Astrocyte of the hippocampus (primary cell): ENCODE results near the gene HAUS5.
A peak's percentile ranks its signal among the peaks of the same experiment; 100 is the strongest.

Experiments used
- DNase-seq: peaks from one replicate; pipeline ENCODE4 v3.0.0; 2011; ENCODE audit warnings: low read depth, low spot score

HAUS5 gene

DNA sequence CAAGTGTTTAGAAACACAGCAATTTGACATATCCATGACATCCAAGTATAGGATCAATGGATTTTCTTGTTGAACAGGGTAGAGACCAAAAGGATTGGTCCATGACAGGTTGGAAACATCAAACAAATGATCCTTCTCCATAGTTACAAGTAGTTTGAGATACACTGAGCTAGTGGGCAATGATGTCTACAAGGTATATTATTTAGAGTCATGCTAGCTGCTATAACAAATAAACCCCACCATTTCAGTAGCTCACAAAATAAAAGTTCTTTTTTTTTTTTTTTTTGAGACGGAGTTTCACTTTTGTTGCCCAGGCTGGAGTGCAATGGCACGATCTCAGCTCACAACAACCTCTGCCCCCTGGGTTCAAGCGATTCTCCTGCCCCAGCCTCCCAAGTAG lies 4.9 kb upstream of the HAUS5 start:
- no peak for DNase-seq

DNA sequence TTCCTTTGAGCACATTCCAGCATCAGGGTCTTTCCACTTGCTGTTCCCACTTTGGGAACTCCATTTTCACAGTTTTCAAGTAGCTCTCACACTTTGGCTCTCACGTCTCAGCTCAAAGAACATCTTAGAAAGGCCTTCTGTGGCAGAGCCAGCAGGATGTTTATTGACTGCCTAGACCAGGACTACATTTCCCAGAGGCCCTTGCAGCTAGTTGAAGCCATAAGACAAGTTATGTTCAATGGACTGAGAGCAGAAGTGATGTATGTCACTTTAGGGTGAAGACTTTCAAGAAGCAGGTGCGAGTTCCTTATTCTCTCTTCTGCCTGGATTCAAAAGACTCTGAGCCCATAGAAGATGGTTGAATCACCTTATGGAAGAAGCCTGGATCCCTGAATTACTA lies 4.3 kb upstream of the HAUS5 start:
- DNase-seq, result no peak

DNA sequence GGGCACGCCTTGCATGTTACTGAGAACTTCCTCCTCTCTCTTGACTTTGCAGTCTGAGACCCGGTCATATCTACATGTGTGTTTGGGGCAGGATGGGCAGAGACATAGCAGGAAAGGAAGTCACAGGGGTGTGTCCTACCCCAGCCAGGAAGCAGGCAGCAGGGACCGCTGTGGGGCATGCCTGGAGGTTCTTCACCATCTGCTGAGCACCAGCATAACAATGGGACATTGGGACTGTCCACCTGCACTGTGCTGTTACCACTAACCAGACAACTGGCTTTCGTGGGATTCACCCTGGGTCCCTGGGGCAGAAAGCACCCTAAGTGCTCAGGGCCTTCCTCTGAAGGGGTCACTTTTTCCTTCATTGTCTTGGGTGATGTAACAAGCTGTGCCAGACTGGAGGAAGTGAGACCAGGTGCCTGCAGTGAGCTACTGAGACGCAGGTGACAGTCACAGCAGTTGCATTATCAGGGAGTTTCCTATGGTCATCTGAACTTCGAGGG lies 2.6 kb upstream of the HAUS5 start:
- no peak for DNase-seq

DNA sequence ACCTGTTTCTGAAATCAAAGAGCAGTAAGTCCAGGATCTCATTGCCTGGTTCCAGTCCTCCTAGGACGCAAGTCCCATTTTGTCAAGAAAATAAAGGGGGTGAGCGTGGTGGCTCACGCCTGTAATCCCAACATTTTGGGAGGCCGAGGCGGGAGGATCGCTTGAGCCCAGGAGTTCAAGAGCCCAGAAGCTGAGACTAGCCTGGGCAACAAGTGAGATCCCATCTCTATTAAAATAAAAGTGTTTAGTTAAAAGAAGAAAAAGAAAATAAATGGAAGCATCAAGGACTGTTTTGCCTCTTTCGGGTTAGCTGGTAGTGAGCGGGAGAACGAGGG lies 344 bp upstream of the HAUS5 start:
- no peak for DNase-seq

DNA sequence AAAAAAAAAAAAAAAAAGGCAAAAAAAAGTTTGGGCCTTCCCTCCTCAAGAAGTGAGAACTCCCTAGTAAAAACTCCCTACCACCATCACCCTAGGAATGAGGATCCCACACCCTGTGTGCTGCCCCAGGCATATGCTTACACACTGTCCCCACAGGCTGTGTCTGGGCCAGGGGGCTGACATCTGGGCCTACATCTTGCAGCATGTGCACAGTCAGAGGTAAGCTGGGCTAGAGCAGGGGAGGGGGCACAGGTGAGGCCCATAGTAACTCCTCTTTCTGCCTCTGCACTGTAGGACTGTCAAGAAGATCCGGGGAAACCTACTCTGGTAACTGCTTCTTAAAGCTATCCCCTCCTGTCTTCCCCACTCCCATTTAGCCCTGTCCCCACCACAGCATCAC lies 1.0 kb downstream of the HAUS5 start:
- no peak for DNase-seq

DNA sequence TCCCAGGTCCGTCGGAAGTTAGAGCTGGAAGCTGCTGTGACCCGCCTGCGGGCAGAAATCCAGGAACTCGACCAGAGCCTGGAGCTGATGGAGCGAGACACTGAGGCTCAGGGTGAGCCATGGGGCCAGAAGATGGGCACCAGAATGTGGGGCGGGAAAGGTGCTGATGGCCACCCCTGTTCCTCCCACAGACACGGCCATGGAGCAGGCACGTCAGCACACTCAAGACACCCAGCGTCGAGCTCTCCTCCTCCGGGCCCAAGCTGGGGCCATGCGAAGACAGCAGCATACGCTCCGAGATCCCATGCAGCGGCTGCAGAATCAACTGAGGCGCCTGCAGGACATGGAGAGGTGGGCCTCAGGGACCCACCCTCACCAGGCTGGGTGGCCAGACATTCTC lies 2.5 kb downstream of the HAUS5 start:
- DNase-seq, result no peak

DNA sequence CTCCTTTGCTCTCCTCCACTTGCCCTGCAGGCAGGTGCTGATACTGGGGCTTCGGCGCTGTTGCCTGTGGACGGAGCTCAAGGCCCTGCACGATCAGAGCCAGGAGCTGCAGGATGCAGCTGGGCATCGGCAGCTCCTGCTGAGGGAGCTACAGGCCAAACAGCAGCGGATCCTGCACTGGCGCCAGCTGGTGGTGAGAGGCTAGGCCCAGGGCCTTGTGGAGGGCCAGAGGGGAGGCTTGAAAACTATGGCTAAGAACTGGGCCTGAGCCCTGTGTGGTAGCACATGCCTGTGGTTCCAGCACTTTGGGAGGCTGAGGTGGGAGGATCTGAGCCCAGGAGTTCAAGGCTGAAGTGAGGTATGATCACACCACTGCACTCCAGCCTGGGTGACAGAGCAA lies 6.3 kb downstream of the HAUS5 start:
- no peak for DNase-seq

DNA sequence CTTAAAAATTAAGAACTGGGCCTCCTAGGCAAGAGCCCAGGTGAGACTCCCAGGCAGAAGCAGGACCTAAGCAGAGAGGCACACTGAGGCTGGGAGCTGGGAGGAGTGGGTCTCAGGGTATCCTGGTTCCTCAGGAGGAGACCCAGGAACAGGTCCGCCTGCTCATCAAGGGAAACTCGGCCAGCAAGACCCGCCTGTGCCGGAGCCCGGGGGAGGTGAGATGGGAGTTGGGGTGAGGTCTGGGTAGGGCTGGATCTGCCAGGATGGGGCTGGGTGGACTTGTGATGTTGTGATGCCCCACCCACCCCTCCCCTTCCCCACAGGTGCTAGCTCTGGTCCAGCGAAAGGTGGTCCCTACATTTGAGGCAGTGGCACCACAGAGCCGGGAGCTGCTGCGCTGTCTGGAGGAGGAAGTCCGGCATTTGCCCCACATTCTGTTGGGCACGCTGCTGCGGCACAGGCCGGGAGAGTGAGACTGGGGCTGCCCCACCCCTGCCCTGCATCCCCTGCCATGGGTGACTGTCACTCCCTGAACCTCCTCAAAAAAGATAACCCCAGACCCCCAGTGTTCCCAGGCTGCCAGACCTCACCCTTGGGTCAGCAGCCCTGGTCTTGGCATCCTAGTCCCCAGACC lies 6.9 kb downstream of the HAUS5 start:
- no peak for DNase-seq

DNA sequence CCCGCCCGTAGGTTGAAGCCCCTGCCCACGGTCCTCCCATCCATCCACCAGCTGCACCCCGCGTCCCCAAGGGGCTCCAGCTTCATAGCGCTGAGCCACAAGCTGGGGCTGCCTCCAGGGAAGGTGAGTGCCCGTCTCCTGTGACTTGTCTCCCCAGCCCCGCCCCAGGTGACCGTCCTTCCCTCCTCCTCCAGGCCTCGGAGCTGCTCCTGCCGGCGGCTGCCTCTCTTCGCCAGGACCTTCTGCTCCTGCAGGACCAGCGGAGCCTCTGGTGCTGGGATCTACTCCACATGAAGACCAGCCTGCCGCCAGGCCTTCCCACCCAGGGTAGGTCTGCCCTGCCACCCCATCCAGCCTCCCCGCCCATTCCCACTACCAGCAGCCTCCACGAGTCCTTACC lies 7.5 kb downstream of the HAUS5 start:
- DNase-seq, result no peak

DNA sequence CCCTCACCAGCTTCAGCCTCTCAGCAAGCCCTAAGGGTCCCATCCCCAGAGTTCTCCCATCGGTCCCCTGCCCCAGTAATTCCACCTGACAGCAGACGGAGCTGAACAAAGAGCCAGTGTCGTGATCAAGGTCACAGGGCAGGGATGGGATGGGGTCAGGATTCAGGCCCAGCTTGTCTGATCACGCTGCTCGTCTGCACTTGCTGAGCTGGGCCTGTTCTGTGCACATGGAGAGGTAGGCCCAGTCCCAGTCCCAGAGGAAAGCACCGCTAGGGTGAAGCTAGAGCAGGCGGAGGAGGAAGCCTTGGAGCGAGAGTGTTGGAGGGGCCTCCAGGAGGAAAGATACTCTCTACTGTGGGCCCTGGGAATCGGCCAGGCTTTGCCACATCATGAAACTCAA lies 9.2 kb downstream of the HAUS5 start:
- no peak for DNase-seq

DNA sequence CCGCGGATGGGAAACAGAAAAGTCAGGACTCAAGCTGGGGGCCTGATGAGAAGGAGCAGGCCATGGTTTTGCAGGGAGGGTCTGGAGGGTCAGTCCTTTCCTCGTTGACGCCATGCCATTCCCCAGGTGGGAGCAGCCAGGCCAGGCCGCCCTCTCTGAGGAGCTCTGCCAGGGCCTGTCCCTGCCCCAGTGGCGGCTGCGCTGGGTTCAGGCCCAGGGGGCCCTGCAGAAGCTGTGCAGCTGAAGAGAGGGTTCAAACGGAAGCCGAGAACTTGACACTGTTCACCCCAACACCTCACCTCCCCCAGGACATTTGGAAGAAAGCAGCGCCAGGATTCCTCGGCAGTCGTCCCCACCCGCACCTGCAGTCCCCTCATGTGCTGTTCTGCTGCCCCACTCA lies 10.2 kb downstream of the HAUS5 start:
- no peak for DNase-seq

DNA sequence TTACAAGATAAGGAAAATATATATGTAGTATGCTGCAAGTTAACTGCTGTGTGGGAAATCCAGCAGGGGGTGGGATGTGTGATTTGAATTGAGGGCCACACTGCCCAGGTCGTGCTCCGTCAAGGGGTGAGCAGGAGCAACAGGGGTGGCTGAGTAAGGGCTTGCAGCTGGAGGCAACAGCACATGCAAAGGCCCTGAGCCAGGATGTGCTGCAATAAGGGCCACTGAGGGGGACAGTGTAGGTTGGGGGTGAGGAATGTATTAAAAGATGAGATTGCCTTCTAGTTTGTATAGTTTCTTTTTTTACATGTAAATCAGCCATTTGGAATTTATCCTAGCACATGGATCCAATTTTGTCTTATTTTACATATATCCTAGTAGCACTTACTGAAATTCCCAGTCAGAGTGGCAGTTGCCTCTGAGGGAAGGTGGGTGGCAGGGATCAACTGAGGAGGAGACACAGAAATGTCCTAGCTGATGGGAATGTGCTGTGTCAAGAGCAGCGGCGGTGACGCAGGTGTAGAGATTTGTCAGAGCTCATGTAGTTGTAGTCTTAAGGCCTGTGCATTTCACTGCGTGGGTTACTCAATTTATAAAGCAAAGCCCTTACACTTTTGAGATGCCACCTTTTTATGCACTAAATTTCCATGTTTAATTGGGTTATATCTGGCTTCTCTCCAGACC lies 10.9 kb downstream of the HAUS5 start:
- no peak for DNase-seq

DNA sequence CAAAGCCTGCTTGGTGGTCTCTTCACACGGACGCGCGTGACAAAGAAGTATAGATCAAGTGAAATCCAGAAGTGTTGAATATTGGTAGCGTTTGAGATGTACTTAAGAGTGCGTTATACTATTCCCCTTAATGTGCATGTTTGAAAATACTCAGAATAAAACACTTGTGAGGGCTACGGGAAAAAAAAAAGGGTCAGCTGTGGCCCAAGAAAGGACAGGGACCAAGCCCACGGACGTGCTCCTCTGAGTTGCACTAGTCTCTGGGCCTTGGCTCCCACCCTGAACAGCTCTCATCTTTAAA lies 15.7 kb downstream of the HAUS5 start:
- DNase-seq, result no peak

DNA sequence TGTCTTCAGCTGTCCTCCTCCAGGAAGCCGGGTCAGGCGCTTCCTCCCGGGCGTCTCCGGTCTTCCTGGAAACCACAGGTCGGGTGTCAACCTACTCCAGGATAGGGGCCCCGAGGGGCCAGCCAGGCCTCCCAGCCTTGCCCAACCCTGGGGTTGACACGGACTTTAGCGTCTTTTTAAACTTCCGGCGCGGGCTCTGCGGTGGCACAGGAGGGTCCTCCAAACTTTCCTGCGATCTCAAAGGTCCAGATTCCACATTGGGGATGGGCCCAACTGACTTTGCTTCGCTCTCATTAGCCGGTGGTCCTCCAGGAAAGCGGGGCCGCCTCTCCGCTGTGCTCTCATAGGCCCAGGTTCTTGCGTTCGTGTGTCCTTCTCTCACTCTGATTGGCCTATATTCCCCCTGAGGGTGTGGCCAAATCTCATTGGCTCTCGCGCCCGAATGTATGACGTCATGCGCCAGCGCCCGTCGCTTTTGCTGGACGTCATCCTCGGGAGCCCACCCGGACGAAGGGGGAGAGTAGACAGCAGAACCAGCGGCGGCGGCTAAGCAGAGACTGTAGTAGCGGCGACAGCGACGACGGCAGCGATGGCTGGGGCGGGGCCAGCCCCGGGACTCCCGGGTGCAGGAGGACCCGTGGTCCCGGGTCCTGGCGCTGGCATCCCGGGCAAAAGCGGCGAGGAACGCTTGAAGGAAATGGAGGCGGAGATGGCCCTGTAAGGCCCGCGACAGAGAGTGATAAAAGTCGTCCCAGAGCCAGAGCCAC lies 16.2 kb downstream of the HAUS5 start, which contains the start of gene RBM42:
RBM42 (plus strand) TSS at position 472 of the 767 bp plus-strand sequence; CDS start at position 590, 118 bp downstream.
- peak; percentile 99 for DNase-seq

DNA sequence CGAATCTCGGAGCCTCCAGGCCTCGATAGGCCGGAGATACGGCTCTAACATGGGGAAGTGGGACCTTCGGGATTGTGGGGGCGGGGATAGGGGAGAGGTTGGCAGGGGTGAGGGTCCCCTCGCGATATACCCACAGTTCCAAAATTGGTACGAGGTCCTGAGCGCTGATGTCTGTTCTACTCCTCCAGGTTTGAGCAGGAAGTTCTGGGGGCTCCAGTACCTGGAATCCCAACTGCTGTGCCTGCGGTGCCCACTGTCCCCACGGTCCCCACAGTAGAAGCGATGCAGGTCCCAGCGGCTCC lies 16.7 kb downstream of the HAUS5 start:
- DNase-seq, result no peak

DNA sequence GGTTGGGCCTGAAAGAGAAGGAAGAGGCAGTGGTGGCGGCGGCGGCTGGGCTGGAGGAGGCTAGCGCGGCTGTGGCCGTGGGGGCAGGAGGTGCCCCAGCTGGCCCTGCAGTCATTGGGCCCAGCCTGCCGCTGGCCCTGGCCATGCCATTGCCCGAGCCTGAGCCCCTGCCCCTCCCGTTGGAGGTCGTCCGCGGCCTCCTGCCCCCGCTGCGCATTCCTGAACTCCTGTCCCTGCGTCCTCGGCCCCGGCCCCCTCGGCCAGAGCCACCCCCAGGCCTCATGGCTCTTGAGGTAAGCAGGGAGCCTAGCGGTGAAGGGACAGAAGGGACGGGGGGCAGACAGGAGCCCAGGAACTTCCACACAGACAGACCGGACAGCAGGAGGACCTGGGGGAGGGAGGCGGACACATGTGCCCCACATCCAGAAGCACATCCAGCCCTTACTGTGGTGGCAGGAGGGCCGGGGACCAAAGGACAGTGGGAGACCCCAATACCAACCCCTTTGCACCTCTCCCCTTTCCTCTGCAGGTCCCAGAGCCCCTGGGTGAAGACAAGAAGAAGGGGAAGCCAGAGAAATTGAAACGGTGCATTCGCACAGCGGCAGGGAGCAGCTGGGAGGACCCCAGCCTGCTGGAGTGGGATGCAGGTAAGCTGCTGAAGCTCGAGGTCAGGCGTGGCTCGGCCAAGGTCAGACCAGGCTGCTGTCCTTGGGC lies 21.3 kb downstream of the HAUS5 start:
- no peak for DNase-seq

DNA sequence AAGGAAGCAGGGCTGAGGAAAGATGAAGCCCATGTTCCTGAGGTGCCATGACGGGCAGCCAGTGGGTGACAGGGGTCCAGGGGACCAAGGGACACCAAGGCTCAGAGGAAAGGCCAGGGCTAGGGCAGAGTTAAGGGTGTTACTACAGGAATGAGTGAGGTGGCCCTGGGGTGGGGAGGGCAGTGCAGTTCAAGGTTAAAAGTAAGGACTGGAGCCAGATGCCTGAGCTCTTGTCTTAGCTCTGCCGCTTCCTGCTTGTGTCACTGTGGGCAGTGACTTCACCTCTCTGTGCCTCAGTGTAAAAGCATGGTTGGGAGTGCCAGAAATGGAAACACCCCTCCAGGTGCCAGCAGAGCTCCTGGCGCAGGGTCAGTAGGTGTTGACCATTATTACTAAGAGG lies 24.1 kb downstream of the HAUS5 start:
- no peak for DNase-seq

DNA sequence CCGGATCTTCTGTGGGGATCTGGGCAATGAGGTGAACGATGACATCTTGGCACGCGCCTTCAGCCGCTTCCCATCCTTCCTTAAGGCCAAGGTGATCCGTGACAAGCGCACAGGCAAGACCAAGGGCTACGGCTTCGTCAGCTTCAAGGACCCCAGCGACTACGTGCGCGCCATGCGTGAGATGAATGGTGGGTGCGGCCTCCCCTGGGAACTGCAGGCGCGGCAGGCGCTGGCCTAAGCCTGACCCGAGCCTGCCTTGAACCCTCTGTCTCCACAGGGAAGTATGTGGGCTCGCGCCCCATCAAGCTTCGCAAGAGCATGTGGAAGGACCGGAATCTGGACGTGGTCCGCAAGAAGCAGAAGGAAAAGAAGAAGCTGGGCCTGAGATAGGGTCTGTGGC lies 24.6 kb downstream of the HAUS5 start:
- DNase-seq, result no peak

DNA sequence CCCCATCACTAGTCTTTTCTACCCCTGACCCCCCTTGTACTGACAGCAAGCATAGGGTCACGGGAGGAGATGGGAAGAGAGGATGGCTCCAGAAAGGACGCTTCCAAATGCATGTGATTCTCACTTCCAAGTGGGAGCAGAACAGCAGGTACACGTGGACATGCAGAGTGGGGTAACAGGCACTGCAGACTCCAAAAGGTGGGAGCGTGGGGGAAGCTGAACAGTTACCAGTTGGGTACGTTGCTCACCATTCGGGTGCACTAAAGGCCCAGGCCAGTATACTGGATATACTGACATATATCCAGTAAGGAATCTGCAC lies 26.7 kb downstream of the HAUS5 start:
- DNase-seq, result no peak

DNA sequence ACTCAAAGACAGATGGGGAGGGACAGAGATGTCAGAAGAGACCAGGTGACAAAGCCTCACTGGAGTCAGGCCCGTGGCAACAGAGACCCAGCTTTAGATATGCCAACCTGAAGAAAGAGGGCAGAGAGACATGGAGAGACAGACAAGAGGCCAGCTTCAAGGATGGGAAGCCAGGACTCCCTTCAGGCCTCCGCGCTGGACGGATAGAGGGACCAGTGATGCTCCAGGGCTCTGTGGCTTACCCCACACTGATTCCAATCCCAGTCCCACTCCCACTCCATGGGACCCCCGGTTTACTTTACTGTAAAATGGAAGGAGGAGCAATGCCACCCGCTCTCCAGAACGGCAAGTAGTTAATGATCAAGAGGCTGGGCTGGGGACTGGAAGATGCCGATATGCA lies 27.3 kb downstream of the HAUS5 start:
- DNase-seq, result no peak

DNA sequence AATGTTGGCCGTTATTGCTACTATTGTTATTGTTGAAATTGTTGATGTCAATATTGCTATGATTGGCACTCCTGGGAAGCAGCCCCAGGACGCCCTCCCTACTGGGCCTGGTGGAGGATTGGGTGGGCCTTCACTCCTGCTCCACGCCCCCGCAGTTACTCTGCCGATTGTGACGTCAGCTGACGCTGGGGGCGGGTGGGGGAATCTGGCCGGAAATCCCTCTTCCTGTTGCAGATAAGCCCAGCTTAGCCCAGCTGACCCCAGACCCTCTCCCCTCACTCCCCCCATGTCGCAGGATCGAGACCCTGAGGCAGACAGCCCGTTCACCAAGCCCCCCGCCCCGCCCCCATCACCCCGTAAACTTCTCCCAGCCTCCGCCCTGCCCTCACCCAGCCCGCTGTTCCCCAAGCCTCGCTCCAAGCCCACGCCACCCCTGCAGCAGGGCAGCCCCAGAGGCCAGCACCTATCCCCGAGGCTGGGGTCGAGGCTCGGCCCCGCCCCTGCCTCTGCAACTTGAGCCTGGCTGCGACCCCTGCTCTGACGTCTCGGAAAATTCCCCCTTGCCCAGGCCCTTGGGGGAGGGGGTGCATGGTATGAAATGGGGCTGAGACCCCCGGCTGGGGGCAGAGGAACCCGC lies 29.1 kb downstream of the HAUS5 start, which contains the start of gene ETV2:
ETV2 (plus strand) TSS at position 231 of the 637 bp plus-strand sequence. CDS start 716 bp downstream, outside the sequence.
- DNase-seq, result peak; percentile 21

DNA sequence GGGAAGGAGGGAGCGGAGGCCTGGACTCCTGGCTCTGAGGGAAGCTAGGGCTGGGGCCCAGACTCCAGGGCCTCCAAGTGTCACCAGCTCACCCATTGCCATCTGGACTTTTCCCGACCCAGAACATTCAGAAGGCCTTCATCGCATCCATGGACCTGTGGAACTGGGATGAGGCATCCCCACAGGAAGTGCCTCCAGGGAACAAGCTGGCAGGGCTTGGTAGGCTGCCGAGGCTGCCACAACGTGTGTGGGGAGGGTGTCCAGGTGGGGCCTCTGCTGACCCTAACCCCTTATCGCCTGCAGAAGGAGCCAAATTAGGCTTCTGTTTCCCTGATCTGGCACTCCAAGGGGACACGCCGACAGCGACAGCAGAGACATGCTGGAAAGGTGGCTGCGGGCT lies 29.8 kb downstream of the HAUS5 start:
- no peak for DNase-seq
